ENCODE results near the gene CREB3.

CREB3 gene, protein sequence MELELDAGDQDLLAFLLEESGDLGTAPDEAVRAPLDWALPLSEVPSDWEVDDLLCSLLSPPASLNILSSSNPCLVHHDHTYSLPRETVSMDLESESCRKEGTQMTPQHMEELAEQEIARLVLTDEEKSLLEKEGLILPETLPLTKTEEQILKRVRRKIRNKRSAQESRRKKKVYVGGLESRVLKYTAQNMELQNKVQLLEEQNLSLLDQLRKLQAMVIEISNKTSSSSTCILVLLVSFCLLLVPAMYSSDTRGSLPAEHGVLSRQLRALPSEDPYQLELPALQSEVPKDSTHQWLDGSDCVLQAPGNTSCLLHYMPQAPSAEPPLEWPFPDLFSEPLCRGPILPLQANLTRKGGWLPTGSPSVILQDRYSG

DNA sequence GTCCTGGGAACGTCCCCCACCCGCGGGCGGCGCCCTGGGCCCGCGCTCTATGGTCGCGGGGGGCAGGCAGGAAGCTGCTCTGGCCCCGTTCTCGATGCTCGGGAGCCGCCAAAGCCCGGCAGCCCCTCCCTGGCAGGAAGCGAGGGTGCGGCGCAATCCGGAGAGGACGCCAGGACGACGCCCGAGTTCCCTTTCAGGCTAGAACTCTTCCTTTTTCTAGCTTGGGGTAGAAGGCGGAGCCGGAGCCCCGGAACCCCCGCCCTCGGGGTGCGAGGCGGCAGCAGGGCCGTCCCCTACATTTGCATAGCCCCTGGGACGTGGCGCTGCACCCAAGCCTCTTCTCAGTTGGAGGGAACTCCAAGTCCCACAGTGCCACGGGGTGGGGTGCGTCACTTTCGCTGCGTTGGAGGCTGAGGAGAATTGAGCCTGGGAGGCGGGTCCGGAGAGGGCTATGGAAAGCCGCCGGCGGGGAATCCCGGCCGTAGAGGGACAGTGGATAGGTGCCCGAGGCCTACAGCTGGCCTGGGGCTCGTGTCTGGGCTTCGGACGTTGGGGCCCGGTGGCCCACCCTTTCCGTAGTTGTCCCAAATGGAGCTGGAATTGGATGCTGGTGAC is at the start of gene CREB3, which contains the start of gene TLN1:
TSS of gene CREB3 (plus strand) at position 482 of the 615 bp plus-strand sequence. CDS start at position 589, 107 bp downstream.
TSS of gene TLN1 (minus strand) at position 11 of the 615 bp plus-strand sequence. CDS start 6,501 bp downstream, outside the sequence.
- FAIRE-seq: no peak

DNA sequence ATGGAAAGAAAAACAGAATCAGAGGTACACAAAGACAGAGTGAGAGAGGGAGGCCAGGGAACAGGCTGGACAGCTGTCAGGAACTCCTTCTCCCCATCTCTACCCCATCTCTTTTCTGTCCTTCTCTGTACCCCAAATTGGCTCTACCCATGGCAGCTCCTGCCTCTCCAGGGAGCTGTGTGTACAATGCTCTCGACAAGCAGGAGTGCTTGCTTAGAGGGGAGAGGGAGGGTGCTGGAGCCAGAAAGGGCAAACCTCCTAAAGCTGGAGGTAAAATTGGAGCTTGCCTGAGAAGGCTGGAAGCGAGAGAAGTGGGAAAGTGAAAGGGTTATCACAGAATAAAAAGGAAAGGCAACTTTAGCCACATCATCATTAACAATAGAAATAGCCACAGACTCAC is 49.1 kb upstream of the CREB3 start:
- no peak for FAIRE-seq

DNA sequence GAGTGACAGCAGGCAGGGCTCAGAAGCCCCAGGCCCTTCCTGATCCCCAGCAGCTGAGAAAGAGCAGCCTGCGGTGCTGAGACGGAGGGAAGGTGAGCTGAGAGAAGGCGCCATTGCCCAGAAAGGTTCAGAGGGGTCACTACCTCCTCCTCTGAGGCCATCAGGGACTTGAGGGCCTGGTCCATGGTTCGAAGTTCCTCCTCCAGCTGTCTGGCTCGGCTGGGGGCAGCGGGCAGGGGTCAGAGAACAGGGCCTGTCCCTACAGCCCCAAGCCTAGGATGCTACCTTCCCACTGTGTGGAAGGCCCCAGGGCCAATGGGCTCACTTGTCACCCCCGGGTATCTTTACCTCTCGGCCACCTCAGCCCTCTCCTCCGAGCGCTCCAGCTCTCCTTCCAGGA is 47.5 kb upstream of the CREB3 start:
- FAIRE-seq: no peak

DNA sequence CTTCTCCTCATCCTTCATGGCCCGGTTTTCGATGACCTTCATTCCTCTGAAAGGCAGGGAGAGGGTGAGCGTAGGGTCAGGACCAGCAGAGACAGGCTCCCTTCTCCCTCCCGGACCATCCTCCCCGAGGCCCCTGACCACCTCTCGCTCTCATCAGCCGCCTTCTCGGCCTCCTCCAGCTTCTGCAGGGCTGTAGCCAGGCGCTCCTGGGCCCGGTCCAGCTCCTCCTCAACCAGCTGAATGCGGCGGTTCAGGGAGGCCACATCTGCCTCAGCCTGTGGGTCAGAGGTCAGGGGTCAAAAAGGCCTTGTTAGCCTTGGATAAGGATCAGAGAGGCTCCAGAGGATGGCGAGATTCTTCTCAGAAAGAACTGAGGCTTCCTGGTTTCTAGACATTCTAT is 47.0 kb upstream of the CREB3 start:
- FAIRE-seq: no peak

- no peak for FAIRE-seq
These were observed 46.0 kb upstream of the CREB3 start for GRCh38 chr9:35686222-35687203.

- no peak for FAIRE-seq
These were observed 45.2 kb upstream of the CREB3 start for GRCh38 chr9:35687306-35687705.

GRCh38 chr9:35687972-35688557 is 44.4 kb upstream of the CREB3 start:
- no peak for FAIRE-seq

DNA sequence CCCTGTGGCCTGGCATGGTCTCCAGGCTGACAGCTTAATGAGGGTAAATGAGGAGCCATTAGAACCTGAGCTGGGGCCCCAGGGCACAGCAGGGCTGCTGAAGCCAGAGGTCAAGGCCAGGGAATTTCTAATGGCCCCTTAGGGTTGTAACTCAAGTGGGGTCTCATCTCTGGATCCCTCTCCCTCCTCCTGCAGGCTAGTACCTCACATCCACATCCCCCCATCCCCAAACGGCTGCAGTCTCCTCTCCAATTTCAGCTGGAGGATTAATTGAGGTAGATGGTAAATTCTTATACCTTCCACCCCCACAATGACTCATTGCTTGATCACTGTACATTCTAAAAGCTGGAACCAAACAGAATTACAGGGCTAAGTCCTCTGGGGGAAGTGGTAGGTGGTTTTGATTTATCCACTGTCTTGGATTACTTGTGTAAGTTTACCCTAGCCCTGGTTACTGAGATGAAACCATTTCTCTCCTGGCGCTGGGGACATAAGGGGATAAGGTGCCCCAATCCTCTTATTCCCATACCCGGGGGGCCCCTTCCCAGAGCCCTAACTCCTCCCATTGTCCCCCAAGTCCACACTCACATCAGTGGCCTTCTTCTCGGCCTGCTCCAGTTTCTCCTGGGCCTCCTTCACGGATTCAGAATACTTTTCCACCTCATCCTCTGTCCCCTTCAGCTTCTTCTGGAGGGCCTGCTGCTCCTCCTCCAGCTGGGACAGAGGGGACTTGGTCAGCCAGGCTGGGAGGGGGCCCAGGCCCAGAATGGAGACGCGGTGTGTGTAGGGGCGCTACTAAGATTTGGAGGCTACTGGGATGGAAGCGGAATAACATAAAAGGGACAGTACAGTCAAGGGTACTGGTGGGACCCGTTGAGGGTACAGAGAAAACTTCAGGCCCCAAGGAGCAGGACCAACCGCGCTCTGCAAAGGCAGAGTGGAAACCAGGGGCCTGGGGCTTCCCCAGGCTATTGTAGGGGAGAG is 43.6 kb upstream of the CREB3 start:
- no peak for FAIRE-seq

- no peak for FAIRE-seq
These were observed 42.7 kb upstream of the CREB3 start, which contains the start of gene TPM2 for GRCh38 chr9:35689542-35690293. Gene TPM2 (minus strand): TSS chr9:35689925. CDS start chr9:35689817, 108 bp downstream.

- no peak for FAIRE-seq
These were observed 42.2 kb upstream of the CREB3 start for GRCh38 chr9:35690294-35690613.

- FAIRE-seq: no peak
These were observed 41.7 kb upstream of the CREB3 start for GRCh38 chr9:35690614-35691333.

DNA sequence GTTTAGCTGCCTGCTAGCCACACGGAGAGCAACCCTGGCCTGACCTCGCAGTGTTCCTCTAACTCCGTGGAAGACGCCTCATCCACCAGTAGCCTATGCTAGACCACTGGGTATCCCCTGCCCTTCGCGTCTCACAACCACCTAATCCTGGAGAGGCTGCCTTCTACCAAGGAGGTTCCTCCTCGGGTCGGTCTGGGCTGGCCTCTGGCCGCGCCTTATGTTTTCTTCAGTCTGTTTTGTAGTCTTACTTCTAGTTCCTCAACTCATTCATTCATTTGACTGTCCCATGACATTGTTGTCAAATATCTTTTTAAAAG is 41.2 kb upstream of the CREB3 start:
- no peak for FAIRE-seq

DNA sequence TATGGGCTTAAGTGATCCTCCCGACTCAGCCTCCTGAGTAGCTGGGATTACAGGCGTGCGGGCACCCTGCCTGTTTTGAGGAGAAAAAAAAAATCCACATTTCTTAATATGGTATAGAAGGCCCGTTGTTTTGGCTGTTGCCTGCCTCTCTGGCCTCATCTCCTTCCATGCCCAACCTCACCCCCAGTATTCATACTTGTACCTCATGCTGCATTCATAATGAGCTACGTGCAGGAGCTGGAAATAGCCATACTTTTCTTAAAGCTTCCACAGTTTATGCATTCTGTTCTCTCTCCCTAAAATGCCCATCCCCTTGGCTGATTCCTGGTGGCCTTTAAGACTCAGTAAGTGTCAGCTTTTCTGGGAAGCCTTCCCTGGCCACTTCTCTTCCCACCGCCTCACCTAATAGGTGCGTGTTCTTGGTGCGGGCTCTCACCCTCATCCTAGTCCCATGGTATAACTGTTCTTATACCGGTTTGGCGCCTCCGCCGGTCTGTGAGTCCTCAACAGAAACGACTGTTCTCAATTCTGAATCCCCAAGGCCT is 40.6 kb upstream of the CREB3 start:
- FAIRE-seq: no peak

DNA sequence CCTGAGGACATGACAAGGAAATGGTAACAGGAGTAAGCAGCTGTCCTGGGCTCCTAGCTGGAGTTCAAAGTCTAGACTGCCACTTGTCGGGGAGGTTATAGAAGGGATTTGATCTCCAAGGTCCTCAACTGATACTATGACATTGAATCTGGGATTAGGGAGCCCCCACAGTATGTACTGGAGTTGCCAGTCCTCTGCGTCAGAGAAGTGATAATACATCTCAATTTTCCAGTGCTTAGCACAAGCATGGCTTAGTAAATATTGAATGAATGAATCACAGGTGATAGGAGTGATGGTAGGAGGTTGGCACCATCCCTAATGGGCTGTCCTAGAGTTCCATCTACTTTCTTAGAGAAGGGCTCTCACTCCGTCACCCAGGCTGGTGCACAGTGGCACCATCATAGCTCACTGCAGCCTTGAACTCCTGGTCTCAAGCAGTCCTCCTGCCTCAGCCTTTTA is 36.5 kb upstream of the CREB3 start:
- FAIRE-seq: peak; percentile 47

GRCh38 chr9:35696520-35697215 is 35.8 kb upstream of the CREB3 start:
- FAIRE-seq: no peak

DNA sequence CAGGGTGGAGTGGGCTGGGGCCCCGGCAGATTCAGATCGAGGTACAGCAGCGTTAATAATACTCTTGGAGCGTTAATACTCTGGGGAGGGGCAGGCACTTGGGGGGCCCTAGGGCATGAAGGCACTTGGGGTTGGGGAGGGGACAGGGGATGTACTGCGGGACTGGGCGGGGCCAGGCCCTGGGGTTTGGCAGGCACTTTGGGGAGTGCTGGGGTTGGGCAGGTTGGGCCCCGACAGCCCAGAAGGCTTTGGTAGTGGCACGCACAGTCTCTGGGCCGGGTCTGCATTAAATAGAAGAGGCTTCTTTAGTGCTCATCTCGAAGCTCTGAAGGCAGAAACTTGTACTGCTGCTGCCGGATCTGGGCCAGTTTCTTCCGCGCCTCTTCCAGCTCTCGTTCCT is 35.0 kb upstream of the CREB3 start:
- no peak for FAIRE-seq

DNA sequence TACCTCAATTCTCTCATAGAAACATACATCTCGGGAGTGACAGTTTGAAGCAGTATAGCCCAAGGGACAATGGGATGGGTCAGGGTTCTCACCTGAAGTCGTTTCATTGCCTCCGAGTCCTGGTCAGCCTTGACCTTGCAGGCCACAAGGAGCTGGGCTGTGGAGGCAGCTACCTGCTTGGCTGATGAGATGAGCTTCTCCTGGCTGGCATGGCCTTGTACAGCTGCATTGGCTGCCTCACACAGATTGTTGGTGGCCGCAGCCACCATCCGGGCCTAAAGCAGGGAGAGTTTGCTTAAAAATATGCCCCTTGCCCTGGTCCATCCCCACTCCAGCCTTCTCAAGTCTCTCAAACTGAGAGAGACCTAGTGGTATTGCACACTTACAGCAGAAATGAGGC is 34.2 kb upstream of the CREB3 start:
- no peak for FAIRE-seq

- FAIRE-seq: no peak
These were observed 32.4 kb upstream of the CREB3 start for GRCh38 chr9:35700031-35700430.

GRCh38 chr9:35700942-35701341 is 31.5 kb upstream of the CREB3 start:
- no peak for FAIRE-seq

All from islet of Langerhans (tissue), 1 donor.